Mucosa of rectum (tissue), 2 donors: ENCODE data around the gene SLC7A11.
"Not testable (repeated sequence)": the region's sequence is repeated elsewhere in the genome, so short reads cannot be mapped to it uniquely, and the experiment has no call there.

Experiments
- H3K27ac ChIP-seq, 2 donors: one replicate each; pipeline ENCODE4 v1.7.0; 2013; ENCODE audit warnings: inconsistent platforms in 2 of 2, low read depth in 2 of 2, low read length in 2 of 2
- H3K27me3 ChIP-seq, 2 donors: one replicate each; pipeline ENCODE4 v1.7.0; 2013; ENCODE audit warnings: low read length in 2 of 2; ENCODE audit not compliant: control insufficient read depth in 2 of 2, insufficient read depth in 2 of 2
- H3K36me3 ChIP-seq, 2 donors: one replicate each; pipeline ENCODE4 v1.7.0; 2013; ENCODE audit warnings: low read length in 2 of 2; ENCODE audit not compliant: control insufficient read depth in 2 of 2, insufficient read depth in 2 of 2
- H3K4me1 ChIP-seq, 2 donors: one replicate each; pipeline ENCODE4 v1.7.0; 2013; ENCODE audit warnings: low read length in 2 of 2, mild to moderate bottlenecking in 1 of 2; ENCODE audit not compliant: control insufficient read depth in 2 of 2, insufficient read depth in 2 of 2
- H3K4me3 ChIP-seq, 2 donors: one replicate each; pipeline ENCODE4 v1.7.0; 2013; ENCODE audit warnings: low read length in 2 of 2
- H3K9ac ChIP-seq, 2 donors: one replicate each; pipeline ENCODE4 v1.7.0; 2013; ENCODE audit warnings: low read length in 2 of 2, low read depth in 1 of 2, mild to moderate bottlenecking in 1 of 2
- H3K9me3 ChIP-seq, 2 donors: one replicate each; pipeline ENCODE4 v1.7.0; 2013; ENCODE audit warnings: low read length in 2 of 2; ENCODE audit not compliant: control insufficient read depth in 2 of 2
- donor health status: healthy.
- donor health status: Normal muscosa, but diverticular disease.

The SLC7A11 gene

GRCh38 chr4:138248058-138248457, 5.9 kb upstream of the SLC7A11 start:
- H3K4me1 ChIP-seq: no peaks in the 10 kb centered on the region
- H3K4me3 ChIP-seq: no peak overlapping the region
- no peaks in the 10 kb centered on the region for H3K36me3 ChIP-seq
- no peaks in the 10 kb centered on the region for H3K9me3 ChIP-seq
- H3K9ac ChIP-seq: no peak overlapping the region
- no peaks in the 10 kb centered on the region for H3K27me3 ChIP-seq
- no peak overlapping the region for H3K27ac ChIP-seq

- Histone ChIP-seq H3K36me3 (no peaks in the 10 kb centered on the region), H3K9me3 (no peaks in the 10 kb centered on the region), H3K9ac (no peak overlapping the region), H3K27ac (no peak overlapping the region), H3K4me3 (no peak overlapping the region), H3K27me3 (no peaks in the 10 kb centered on the region), H3K4me1 (no peaks in the 10 kb centered on the region)
These were observed 5.5 kb upstream of the SLC7A11 start for GRCh38 chr4:138247643-138248042.

GRCh38 chr4:138243369-138243768, 1.2 kb upstream of the SLC7A11 start:
- Histone ChIP-seq H3K36me3 (no peaks in the 10 kb centered on the region), H3K4me3 (no peak overlapping the region), H3K27ac (no peak overlapping the region), H3K9ac (no peak overlapping the region), H3K9me3 (no peaks in the 10 kb centered on the region), H3K27me3 (no peaks in the 10 kb centered on the region), H3K4me1 (peaks cover 4 to 8% of the 10 kb centered on the region in 2 donors)

GRCh38 chr4:138242834-138243156, 646 bp upstream of the SLC7A11 start:
- Histone ChIP-seq H3K4me3 (peak overlapping the region; percentile 76), H3K27me3 (no peaks in the 10 kb centered on the region), H3K9me3 (no peaks in the 10 kb centered on the region), H3K27ac (peak overlapping the region; percentile 76 to 77), H3K9ac (peak overlapping the region; percentile 27 to 69), H3K36me3 (no peaks in the 10 kb centered on the region), H3K4me1 (peaks cover 4 to 8% of the 10 kb centered on the region in 2 donors)

- H3K4me3 ChIP-seq: peak overlapping the region; percentile 76
- H3K27me3 ChIP-seq: no peaks in the 10 kb centered on the region
- peak overlapping the region; percentile 52 to 69 for H3K9ac ChIP-seq
- H3K4me1 ChIP-seq: peaks cover 4 to 8% of the 10 kb centered on the region in 2 donors
- H3K27ac ChIP-seq: peak overlapping the region; percentile 77 to 85
- no peaks in the 10 kb centered on the region for H3K36me3 ChIP-seq
- no peaks in the 10 kb centered on the region for H3K9me3 ChIP-seq
These were observed 671 bp downstream of the SLC7A11 start for GRCh38 chr4:138241281-138242075.

- peaks cover 4 to 8% of the 10 kb centered on the region in 2 donors for H3K4me1 ChIP-seq
- no peak overlapping the region for H3K27ac ChIP-seq
- no peak overlapping the region for H3K4me3 ChIP-seq
- H3K9me3 ChIP-seq: no peaks in the 10 kb centered on the region
- H3K27me3 ChIP-seq: no peaks in the 10 kb centered on the region
- no peak overlapping the region for H3K9ac ChIP-seq
- no peaks in the 10 kb centered on the region for H3K36me3 ChIP-seq
These were observed 2.7 kb downstream of the SLC7A11 start for GRCh38 chr4:138239491-138239890.

GRCh38 chr4:138238521-138239292, 3.4 kb downstream of the SLC7A11 start:
- no peak overlapping the region for H3K9ac ChIP-seq

GRCh38 chr4:138237132-138237531, 5.0 kb downstream of the SLC7A11 start:
- H3K9me3 ChIP-seq, H3K9ac ChIP-seq, H3K27ac ChIP-seq, H3K4me3 ChIP-seq, H3K4me1 ChIP-seq, H3K36me3 ChIP-seq, H3K27me3 ChIP-seq: not testable (repeated sequence)

More at GRCh38 chr4:138238521-138239292, 3.4 kb downstream of the SLC7A11 start:
- H3K4me1 ChIP-seq: peaks cover 4 to 8% of the 10 kb centered on the region in 2 donors
- no peak overlapping the region for H3K27ac ChIP-seq
- no peaks in the 10 kb centered on the region for H3K9me3 ChIP-seq
- H3K27me3 ChIP-seq: no peaks in the 10 kb centered on the region
- no peak overlapping the region for H3K4me3 ChIP-seq
- H3K36me3 ChIP-seq: no peaks in the 10 kb centered on the region

GRCh38 chr4:138236037-138236436, 6.1 kb downstream of the SLC7A11 start:
- no peak overlapping the region for H3K9ac ChIP-seq
- no peaks in the 10 kb centered on the region for H3K36me3 ChIP-seq
- H3K27me3 ChIP-seq: no peaks in the 10 kb centered on the region
- H3K9me3 ChIP-seq: no peaks in the 10 kb centered on the region
- no peak overlapping the region for H3K27ac ChIP-seq
- H3K4me3 ChIP-seq: no peak overlapping the region
- H3K4me1 ChIP-seq: no peaks in the 10 kb centered on the region

- Histone ChIP-seq H3K9ac (no peak overlapping the region), H3K4me3 (no peak overlapping the region), H3K36me3 (no peaks in the 10 kb centered on the region), H3K4me1 (no peaks in the 10 kb centered on the region), H3K27me3 (no peaks in the 10 kb centered on the region), H3K9me3 (no peaks in the 10 kb centered on the region), H3K27ac (peak overlapping the region in 1 of 2 donors; percentile 26)
These were observed 6.7 kb downstream of the SLC7A11 start for GRCh38 chr4:138235419-138235952.
